ENCODE measurements around the gene WFIKKN2. TPM values are rescaled to one million over a fixed set of nuclear protein-coding genes. Genes with fewer than 3 reads are reported as not detected.

Gene WFIKKN2
- polyA plus RNA-seq, 1 donor (not counting 4 experiments of a cell fraction or from before 2014, with no cell fraction given) = not detected

DNA sequence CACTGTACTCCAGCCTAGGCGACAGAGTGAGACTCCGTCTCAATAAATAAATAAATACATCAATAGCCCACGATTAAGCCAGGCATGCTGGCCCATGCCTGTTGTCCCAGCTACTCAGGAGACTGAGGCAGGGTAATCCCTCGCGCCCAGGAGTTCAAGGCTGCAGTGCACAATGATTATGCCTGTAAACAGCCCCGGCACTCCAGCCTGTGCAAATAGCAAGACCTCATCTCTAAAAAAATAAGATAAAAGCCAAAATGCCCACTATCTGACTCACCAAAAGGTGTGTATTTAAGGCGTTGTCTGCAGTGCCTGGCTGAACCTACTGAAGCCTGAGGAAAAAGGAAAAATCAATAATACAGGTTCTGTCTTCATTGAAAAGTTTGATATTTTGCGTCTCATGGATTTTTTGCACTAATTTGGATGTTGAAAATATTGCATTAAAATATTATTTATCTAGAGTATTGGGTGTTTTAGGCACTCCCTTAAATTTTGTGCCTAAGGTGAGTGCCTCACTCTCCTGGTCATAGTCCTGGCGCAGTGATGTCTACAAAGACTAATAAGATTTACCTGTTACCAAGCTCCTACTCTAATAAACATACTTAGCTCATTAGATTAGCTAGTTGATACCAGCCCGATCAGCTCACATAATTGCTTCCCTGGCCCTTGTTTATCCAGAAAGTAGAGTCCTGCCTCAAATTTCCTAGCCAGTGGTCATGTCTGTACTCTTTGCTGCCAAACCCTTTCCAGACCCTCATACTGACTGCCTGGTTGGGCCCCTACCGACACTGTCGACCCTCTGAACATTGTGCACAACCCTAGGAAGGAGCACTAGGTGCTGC is 55.5 kb downstream of the WFIKKN2 start:
- Histone ChIP-seq H4K20me1 (ENCODE audit: control insufficient read depth, extremely low read depth, insufficient read depth, low read length) (no peaks in the 10 kb centered on the region), H3K9ac (ENCODE audit: control insufficient read depth, extremely low read depth, insufficient read depth, low read length) (peak overlapping the region; percentile 3), H2AFZ (ENCODE audit: control insufficient read depth, low read length) (no peak overlapping the region), H3K9me3 (ENCODE audit: control insufficient read depth, low read depth, low read length) (no peaks in the 10 kb centered on the region), H3K27ac (ENCODE audit: control insufficient read depth, insufficient read depth, low read length) (peak overlapping the region; percentile 2), H3K4me3 (ENCODE audit: control insufficient read depth in 2 of 3, extremely low read depth in 1 of 3, insufficient read depth in 2 of 3, low read depth in 1 of 3, low read length in 3 of 3) (peak overlapping the region in 1 of 3 experiments; percentile 40), H3K79me2 (ENCODE audit: control insufficient read depth, insufficient read depth, low read length) (no peaks in the 10 kb centered on the region), H3K4me2 (ENCODE audit: control insufficient read depth, extremely low read depth, insufficient read depth, low read depth, low read length) (peak overlapping the region; percentile 0), H3K9me1 (ENCODE audit: control insufficient read depth, extremely low read depth, insufficient read depth, low read length) (no peaks in the 10 kb centered on the region), H3K4me1 (ENCODE audit: control insufficient read depth, extremely low read depth, insufficient read depth, low read length) (peaks cover 36% of the 10 kb centered on the region), H3K36me3 (ENCODE audit: control insufficient read depth in 2 of 2, extremely low read depth in 1 of 2, insufficient read depth in 2 of 2, low read length in 2 of 2) (peaks cover 0 to 1% of the 10 kb centered on the region in 2 experiments), H3K27me3 (ENCODE audit: control insufficient read depth, extremely low read depth, insufficient read depth, low read length) (no peaks in the 10 kb centered on the region)
- dilution Hi-C loops (cut with MboI; ENCODE audit: extremely low pct_ligation_motif_present, low sequenced_read_pairs) = no loop called here
- FAIRE-seq (no peak), DNase-seq (ENCODE audit: low read depth, low spot score) (no peak)
- TF ChIP-seq, protein P1, sequence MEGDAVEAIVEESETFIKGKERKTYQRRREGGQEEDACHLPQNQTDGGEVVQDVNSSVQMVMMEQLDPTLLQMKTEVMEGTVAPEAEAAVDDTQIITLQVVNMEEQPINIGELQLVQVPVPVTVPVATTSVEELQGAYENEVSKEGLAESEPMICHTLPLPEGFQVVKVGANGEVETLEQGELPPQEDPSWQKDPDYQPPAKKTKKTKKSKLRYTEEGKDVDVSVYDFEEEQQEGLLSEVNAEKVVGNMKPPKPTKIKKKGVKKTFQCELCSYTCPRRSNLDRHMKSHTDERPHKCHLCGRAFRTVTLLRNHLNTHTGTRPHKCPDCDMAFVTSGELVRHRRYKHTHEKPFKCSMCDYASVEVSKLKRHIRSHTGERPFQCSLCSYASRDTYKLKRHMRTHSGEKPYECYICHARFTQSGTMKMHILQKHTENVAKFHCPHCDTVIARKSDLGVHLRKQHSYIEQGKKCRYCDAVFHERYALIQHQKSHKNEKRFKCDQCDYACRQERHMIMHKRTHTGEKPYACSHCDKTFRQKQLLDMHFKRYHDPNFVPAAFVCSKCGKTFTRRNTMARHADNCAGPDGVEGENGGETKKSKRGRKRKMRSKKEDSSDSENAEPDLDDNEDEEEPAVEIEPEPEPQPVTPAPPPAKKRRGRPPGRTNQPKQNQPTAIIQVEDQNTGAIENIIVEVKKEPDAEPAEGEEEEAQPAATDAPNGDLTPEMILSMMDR (optimal IDR thresholded peaks at IDR 0.05 in 1 of 3, IDR thresholded peaks at IDR 0.05 in 1 of 3, conservative IDR thresholded peaks at IDR 0.05 in 1 of 3; ENCODE audit: extremely low read depth in 1 of 3, insufficient read depth in 2 of 3, low read length in 3 of 3) = no peak
- TF ChIP-seq EZH2 (IDR thresholded peaks at IDR 0.05; ENCODE audit: low read length) = no peak

GRCh38 chr17:50891577-50891989 is 56.2 kb downstream of the WFIKKN2 start:
- dilution Hi-C loops (cut with MboI; ENCODE audit: extremely low pct_ligation_motif_present, low sequenced_read_pairs) = no loop called here
- H3K36me3 ChIP-seq (ENCODE audit: control insufficient read depth in 2 of 2, extremely low read depth in 1 of 2, insufficient read depth in 2 of 2, low read length in 2 of 2) = peaks cover 0 to 1% of the 10 kb centered on the region in 2 experiments
- H3K27ac ChIP-seq (ENCODE audit: control insufficient read depth, insufficient read depth, low read length) = peak overlapping the region; percentile 2
- DNase-seq (ENCODE audit: low read depth, low spot score) (no peak), FAIRE-seq (no peak)
- peak overlapping the region; percentile 0 for H3K4me2 ChIP-seq (ENCODE audit: control insufficient read depth, extremely low read depth, insufficient read depth, low read depth, low read length)
- no peaks in the 10 kb centered on the region for H3K27me3 ChIP-seq (ENCODE audit: control insufficient read depth, extremely low read depth, insufficient read depth, low read length)
- TF ChIP-seq, protein P1 (optimal IDR thresholded peaks at IDR 0.05 in 1 of 3, IDR thresholded peaks at IDR 0.05 in 1 of 3, conservative IDR thresholded peaks at IDR 0.05 in 1 of 3; ENCODE audit: extremely low read depth in 1 of 3, insufficient read depth in 2 of 3, low read length in 3 of 3) = no peak
- TF ChIP-seq EZH2 (IDR thresholded peaks at IDR 0.05; ENCODE audit: low read length) = no peak
- no peak overlapping the region for H2AFZ ChIP-seq (ENCODE audit: control insufficient read depth, low read length)
- no peaks in the 10 kb centered on the region for H4K20me1 ChIP-seq (ENCODE audit: control insufficient read depth, extremely low read depth, insufficient read depth, low read length)
- peak overlapping the region; percentile 3 for H3K9ac ChIP-seq (ENCODE audit: control insufficient read depth, extremely low read depth, insufficient read depth, low read length)
- no peaks in the 10 kb centered on the region for H3K9me1 ChIP-seq (ENCODE audit: control insufficient read depth, extremely low read depth, insufficient read depth, low read length)
- H3K9me3 ChIP-seq (ENCODE audit: control insufficient read depth, low read depth, low read length) = no peaks in the 10 kb centered on the region
- H3K4me1 ChIP-seq (ENCODE audit: control insufficient read depth, extremely low read depth, insufficient read depth, low read length) = peaks cover 36% of the 10 kb centered on the region
- peak overlapping the region in 1 of 3 experiments; percentile 40 for H3K4me3 ChIP-seq (ENCODE audit: control insufficient read depth in 2 of 3, extremely low read depth in 1 of 3, insufficient read depth in 2 of 3, low read depth in 1 of 3, low read length in 3 of 3)
- no peaks in the 10 kb centered on the region for H3K79me2 ChIP-seq (ENCODE audit: control insufficient read depth, insufficient read depth, low read length)

Small RNAs within 50 kb of the gene (small RNA-seq; reads per million reads assigned to genes)
- 0 reads per million in 3 experiments for gene AC005921.1 (ENCODE audit: insufficient read length in 3 of 3, low read depth in 3 of 3, low replicate concordance in 1 of 3)

Other genes with a start within 250 kb of the WFIKKN2 start
- 39.6 to 61.6 TPM (median 41.7 TPM) in 3 replicates for gene ABCC3, start 200.7 kb upstream of the WFIKKN2 start, polyA plus RNA-seq
- gene ANKRD40, start 127.7 kb upstream of the WFIKKN2 start, polyA plus RNA-seq = 19.3 to 39.8 TPM (median 32.7 TPM) in 3 replicates
- 47.8 to 92.4 TPM (median 53.3 TPM) in 3 replicates for gene LUC7L3, start 116.0 kb upstream of the WFIKKN2 start, polyA plus RNA-seq
- gene ANKRD40CL, start 68.1 kb upstream of the WFIKKN2 start, polyA plus RNA-seq = not detected in 3 replicates
- 59.5 to 73.3 TPM (median 64.4 TPM) in 3 replicates for gene TOB1, start 30.8 kb downstream of the WFIKKN2 start, polyA plus RNA-seq

Data from keratinocyte (primary cell).